Anterior cingulate cortex (tissue), 58 donors: ENCODE results near the gene NTRK3.

Source experiments
- DNase-seq, 58 donors: peaks; one replicate each; lab custom pipeline; 2025; lab: John Stamatoyannopoulos, UW

The NTRK3 gene

GRCh38 chr15:87959662-87960061, 296.9 kb downstream of the NTRK3 start:
- DNase-seq = no peak

GRCh38 chr15:87959080-87959479, 297.5 kb downstream of the NTRK3 start:
- DNase-seq = no peak

- peak in 20 of 58 donors; percentile 4 to 68 (median 15) for DNase-seq
Measured at GRCh38 chr15:87955284-87955909, 301.1 kb downstream of the NTRK3 start.

GRCh38 chr15:87954793-87955192, 301.7 kb downstream of the NTRK3 start:
- no peak for DNase-seq

GRCh38 chr15:87952736-87953287, 303.7 kb downstream of the NTRK3 start:
- no peak for DNase-seq

GRCh38 chr15:87949575-87950223, 306.8 kb downstream of the NTRK3 start:
- no peak for DNase-seq

- DNase-seq = no peak
Measured at GRCh38 chr15:87949151-87949574, 307.4 kb downstream of the NTRK3 start.

- no peak for DNase-seq
Measured at GRCh38 chr15:87947560-87947959, 309.0 kb downstream of the NTRK3 start.

GRCh38 chr15:87945246-87945645, 311.3 kb downstream of the NTRK3 start:
- DNase-seq = no peak

- DNase-seq = no peak
Measured at GRCh38 chr15:87944691-87945090, 311.8 kb downstream of the NTRK3 start.

GRCh38 chr15:87944050-87944449, 312.5 kb downstream of the NTRK3 start:
- DNase-seq = no peak

GRCh38 chr15:87943626-87944025, 312.9 kb downstream of the NTRK3 start:
- no peak for DNase-seq

GRCh38 chr15:87942316-87942715, 314.2 kb downstream of the NTRK3 start:
- no peak for DNase-seq

- no peak for DNase-seq
Measured at GRCh38 chr15:87941606-87942005, 314.9 kb downstream of the NTRK3 start.

- no peak for DNase-seq
Measured at GRCh38 chr15:87940768-87941167, 315.8 kb downstream of the NTRK3 start.

GRCh38 chr15:87939848-87940457, 316.6 kb downstream of the NTRK3 start:
- no peak for DNase-seq

GRCh38 chr15:87938031-87938430, 318.5 kb downstream of the NTRK3 start:
- no peak for DNase-seq

GRCh38 chr15:87935583-87935982, 321.0 kb downstream of the NTRK3 start:
- no peak for DNase-seq

- DNase-seq = no peak
Measured at GRCh38 chr15:87931584-87931983, 325.0 kb downstream of the NTRK3 start.

GRCh38 chr15:87930457-87930856, 326.1 kb downstream of the NTRK3 start:
- no peak for DNase-seq

- DNase-seq = no peak
Measured at GRCh38 chr15:87929841-87930240, 326.7 kb downstream of the NTRK3 start.

- DNase-seq = no peak
Measured at GRCh38 chr15:87924433-87924832, 332.1 kb downstream of the NTRK3 start.
